Ovary (tissue), 3 donors: ENCODE measurements around the gene PLCG1.

Experiments used
- EP300 ChIP-seq: sonication (generic); formaldehyde crosslinking; IDR thresholded peaks from one replicate; pipeline ENCODE4 v1.6.1; 2017; ENCODE audit warnings: antibody characterized with exemption
- POLR2A ChIP-seq: fragments of 450-650 bp; IDR thresholded peaks from one replicate; pipeline ENCODE4 v1.6.1; 2017; ENCODE audit warnings: antibody characterized with exemption, mild to moderate bottlenecking, moderate library complexity
- TF ChIP-seq, protein P1 (sequence below), 3 donors: fragments of 450-650 bp in 2 of 3; fragments of 200-600 bp in 1 of 3; IDR thresholded peaks; one replicate each; pipeline versions ENCODE4 v1.5.1 to v1.8.0; 2016 to 2022; ENCODE audit warnings: antibody characterized with exemption in 3 of 3, mild to moderate bottlenecking in 1 of 3
- donor health status: DM: no; HTN: no; CAD: no.

DNA sequence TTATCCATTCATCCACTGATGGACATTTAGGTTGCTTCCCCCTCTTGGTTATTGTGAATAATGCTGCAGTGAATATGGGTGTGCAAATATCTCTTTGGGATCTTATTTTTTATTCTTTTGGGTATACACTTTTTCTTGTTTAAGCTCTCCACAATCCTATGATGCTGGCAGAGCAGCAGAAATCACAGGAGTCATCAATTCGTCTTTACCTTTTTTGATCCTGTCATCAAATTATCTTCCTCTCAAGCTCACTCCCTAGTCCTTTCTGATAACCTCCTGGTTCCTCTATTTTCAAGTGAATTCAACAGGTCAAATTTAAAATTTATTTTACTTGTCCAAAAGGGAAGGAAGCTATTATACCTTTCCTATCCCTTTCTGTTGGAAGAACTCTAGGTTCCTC is 89.1 kb downstream of the PLCG1 start:
- TF ChIP-seq, protein P1, sequence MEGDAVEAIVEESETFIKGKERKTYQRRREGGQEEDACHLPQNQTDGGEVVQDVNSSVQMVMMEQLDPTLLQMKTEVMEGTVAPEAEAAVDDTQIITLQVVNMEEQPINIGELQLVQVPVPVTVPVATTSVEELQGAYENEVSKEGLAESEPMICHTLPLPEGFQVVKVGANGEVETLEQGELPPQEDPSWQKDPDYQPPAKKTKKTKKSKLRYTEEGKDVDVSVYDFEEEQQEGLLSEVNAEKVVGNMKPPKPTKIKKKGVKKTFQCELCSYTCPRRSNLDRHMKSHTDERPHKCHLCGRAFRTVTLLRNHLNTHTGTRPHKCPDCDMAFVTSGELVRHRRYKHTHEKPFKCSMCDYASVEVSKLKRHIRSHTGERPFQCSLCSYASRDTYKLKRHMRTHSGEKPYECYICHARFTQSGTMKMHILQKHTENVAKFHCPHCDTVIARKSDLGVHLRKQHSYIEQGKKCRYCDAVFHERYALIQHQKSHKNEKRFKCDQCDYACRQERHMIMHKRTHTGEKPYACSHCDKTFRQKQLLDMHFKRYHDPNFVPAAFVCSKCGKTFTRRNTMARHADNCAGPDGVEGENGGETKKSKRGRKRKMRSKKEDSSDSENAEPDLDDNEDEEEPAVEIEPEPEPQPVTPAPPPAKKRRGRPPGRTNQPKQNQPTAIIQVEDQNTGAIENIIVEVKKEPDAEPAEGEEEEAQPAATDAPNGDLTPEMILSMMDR (IDR thresholded peaks at IDR 0.05): no peak
- TF ChIP-seq EP300: no peak
- TF ChIP-seq POLR2A: no peak
